ENCODE data around the gene TPI1.

DNA sequence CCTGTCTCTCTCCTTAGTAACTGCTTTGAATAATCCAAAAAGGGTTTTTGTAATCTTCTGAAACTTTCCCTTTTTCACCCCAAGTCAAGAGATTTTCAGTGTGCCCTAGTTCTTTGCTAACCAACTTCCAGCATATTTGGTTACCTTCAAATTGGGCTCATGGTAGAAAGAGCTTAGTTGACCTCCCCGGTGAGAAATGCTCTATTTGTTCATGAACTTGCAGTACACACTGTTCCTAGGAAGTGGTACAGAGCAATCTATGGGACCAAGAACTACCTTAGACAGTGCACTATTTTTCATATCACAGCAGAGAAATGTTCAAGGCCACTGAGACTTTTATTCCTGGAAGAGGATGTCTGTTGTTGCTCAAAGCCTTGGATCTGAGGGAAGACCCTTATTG, 13.7 kb upstream of the TPI1 start:
- TF ChIP-seq, protein P1, sequence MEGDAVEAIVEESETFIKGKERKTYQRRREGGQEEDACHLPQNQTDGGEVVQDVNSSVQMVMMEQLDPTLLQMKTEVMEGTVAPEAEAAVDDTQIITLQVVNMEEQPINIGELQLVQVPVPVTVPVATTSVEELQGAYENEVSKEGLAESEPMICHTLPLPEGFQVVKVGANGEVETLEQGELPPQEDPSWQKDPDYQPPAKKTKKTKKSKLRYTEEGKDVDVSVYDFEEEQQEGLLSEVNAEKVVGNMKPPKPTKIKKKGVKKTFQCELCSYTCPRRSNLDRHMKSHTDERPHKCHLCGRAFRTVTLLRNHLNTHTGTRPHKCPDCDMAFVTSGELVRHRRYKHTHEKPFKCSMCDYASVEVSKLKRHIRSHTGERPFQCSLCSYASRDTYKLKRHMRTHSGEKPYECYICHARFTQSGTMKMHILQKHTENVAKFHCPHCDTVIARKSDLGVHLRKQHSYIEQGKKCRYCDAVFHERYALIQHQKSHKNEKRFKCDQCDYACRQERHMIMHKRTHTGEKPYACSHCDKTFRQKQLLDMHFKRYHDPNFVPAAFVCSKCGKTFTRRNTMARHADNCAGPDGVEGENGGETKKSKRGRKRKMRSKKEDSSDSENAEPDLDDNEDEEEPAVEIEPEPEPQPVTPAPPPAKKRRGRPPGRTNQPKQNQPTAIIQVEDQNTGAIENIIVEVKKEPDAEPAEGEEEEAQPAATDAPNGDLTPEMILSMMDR (IDR thresholded peaks at IDR 0.05) = no peak
- no peak for TF ChIP-seq POLR2A (IDR thresholded peaks at IDR 0.05)

Measured in prostate gland (tissue), 2 donors.